ENCODE data around the gene RFNG. TPM values are rescaled to one million over a fixed set of nuclear protein-coding genes. Genes with fewer than 3 reads are reported as not detected.

RFNG gene
- total and polyA plus RNA-seq, 7 donors = 27.1 to 40.7 (median 31.2) TPM

GRCh38 chr17:82053130-82053529 is 1.5 kb upstream of the RFNG start:
- ATAC-seq (no peak), DNase-seq (no peak)
- WGBS, 3 donors = 79 to 89% (median 85%) methylated on average over 18 to 19 of the region's 19 CpGs
- no peaks in the 10 kb centered on the region for H3K27me3 ChIP-seq (ENCODE audit: insufficient read depth in 3 of 3, low read length in 2 of 3)
- no peaks in the 10 kb centered on the region for H3K9me3 ChIP-seq
- H3K36me3 ChIP-seq (ENCODE audit: insufficient read depth in 1 of 2, low read depth in 1 of 2) = peaks cover 0 to 64% of the 10 kb centered on the region in 2 donors
- no peak overlapping the region for H3K27ac ChIP-seq
- peak overlapping the region; percentile 84 for H3K4me3 ChIP-seq
- TF ChIP-seq, protein P1, sequence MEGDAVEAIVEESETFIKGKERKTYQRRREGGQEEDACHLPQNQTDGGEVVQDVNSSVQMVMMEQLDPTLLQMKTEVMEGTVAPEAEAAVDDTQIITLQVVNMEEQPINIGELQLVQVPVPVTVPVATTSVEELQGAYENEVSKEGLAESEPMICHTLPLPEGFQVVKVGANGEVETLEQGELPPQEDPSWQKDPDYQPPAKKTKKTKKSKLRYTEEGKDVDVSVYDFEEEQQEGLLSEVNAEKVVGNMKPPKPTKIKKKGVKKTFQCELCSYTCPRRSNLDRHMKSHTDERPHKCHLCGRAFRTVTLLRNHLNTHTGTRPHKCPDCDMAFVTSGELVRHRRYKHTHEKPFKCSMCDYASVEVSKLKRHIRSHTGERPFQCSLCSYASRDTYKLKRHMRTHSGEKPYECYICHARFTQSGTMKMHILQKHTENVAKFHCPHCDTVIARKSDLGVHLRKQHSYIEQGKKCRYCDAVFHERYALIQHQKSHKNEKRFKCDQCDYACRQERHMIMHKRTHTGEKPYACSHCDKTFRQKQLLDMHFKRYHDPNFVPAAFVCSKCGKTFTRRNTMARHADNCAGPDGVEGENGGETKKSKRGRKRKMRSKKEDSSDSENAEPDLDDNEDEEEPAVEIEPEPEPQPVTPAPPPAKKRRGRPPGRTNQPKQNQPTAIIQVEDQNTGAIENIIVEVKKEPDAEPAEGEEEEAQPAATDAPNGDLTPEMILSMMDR (IDR thresholded peaks at IDR 0.05) = no peak
- peaks cover 26% of the 10 kb centered on the region for H3K4me1 ChIP-seq
- intact Hi-C loops (cut with DNase I) = loop anchor here in 1 of 2 donors (1.0 kb wide), 1 partner anchor 12 kb away; the partner anchor contains the start of gene DUS1L

GRCh38 chr17:82052638-82053059 is 1.0 kb upstream of the RFNG start:
- H3K4me1 ChIP-seq = peaks cover 26% of the 10 kb centered on the region
- H3K9me3 ChIP-seq = no peaks in the 10 kb centered on the region
- H3K36me3 ChIP-seq (ENCODE audit: insufficient read depth in 1 of 2, low read depth in 1 of 2) = peaks cover 0 to 64% of the 10 kb centered on the region in 2 donors
- DNase-seq = peak; percentile 11 to 44
- whole genome bisulfite sequencing, 3 donors = 22 to 27% (median 23%) methylated on average over 13 to 19 of the region's 19 CpGs
- H3K27ac ChIP-seq = no peak overlapping the region
- H3K27me3 ChIP-seq (ENCODE audit: insufficient read depth in 3 of 3, low read length in 2 of 3) = no peaks in the 10 kb centered on the region
- intact Hi-C loops (cut with DNase I) = loop anchor here in 1 of 2 donors (1.0 kb wide), 1 partner anchor 13 kb away; the partner anchor contains the start of gene DUS1L
- ATAC-seq = no peak
- TF ChIP-seq, protein P1 (IDR thresholded peaks at IDR 0.05) = no peak
- peak overlapping the region; percentile 84 for H3K4me3 ChIP-seq

DNA sequence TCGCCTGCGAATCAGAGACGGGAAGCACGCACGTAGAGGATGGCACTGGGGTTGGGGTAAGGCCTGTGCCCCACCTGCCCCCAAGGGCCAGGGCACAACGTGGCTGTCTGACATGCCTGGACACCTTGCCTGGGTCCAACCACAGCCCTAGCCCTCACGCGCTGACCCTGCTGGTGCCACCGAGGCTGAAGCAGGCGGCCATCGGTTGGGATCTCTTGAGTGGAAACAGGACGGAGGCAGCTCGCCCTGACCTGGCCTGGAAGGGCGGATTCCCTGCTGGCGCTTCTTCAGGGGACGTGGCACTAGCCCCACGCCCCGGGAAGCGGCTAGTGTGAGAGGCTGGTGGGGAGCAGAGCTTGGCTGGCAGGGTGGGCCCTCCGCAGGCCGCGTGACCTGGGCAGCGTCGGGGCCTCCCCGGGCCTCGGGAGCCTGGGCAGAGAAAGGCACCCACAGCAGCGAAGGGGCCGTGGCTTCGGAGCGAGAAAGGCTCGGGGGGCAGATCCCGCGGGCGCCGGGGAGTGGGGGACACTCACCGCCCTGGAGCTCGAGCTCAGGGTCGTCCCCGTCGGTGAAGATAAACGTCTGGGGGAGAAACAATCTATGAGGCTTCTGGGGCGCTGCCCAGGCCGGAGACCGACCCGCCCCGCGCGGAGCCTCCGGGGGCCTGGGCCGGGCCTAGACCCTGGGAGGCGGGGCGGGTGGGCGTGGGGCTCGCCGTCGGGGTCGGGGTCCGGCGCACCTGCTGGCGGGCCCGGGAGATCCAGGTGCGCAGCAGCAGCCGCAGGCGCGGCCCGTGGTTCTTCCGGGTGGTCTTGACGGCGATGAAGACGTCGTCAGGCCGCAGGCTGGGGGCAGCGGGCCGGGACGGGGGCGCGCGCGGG is 610 bp downstream of the RFNG start:
- 10 to 21% (median 13%) methylated on average over 38 to 79 of the region's 79 CpGs for WGBS, 3 donors
- H3K9me3 ChIP-seq = no peaks in the 10 kb centered on the region
- H3K36me3 ChIP-seq (ENCODE audit: insufficient read depth in 1 of 2, low read depth in 1 of 2) = peaks cover 0 to 61% of the 10 kb centered on the region in 2 donors
- peak overlapping the region; percentile 67 for H3K27ac ChIP-seq
- intact Hi-C loops (cut with DNase I) = no loop called here
- no peaks in the 10 kb centered on the region for H3K27me3 ChIP-seq (ENCODE audit: insufficient read depth in 3 of 3, low read length in 2 of 3)
- H3K4me1 ChIP-seq = peaks cover 26% of the 10 kb centered on the region
- TF ChIP-seq, protein P1 (IDR thresholded peaks at IDR 0.05) = no peak
- ATAC-seq = peak; percentile 16 to 45 (median 29)
- peak overlapping the region; percentile 84 for H3K4me3 ChIP-seq
- peak; percentile 21 to 51 for DNase-seq

- Histone ChIP-seq H3K27ac (peak overlapping the region; percentile 67), H3K4me3 (peak overlapping the region; percentile 84), H3K36me3 (ENCODE audit: insufficient read depth in 1 of 2, low read depth in 1 of 2) (peaks cover 0 to 54% of the 10 kb centered on the region in 2 donors), H3K4me1 (peaks cover 26% of the 10 kb centered on the region), H3K27me3 (ENCODE audit: insufficient read depth in 3 of 3, low read length in 2 of 3) (no peaks in the 10 kb centered on the region), H3K9me3 (no peaks in the 10 kb centered on the region)
- TF ChIP-seq, protein P1 (IDR thresholded peaks at IDR 0.05) = no peak
- no peak for ATAC-seq
- WGBS, 3 donors = 74 to 81% (median 76%) methylated on average over 28 of the region's 28 CpGs
- DNase-seq = peak in 1 of 2 donors; percentile 57
- intact Hi-C loops (cut with DNase I) = no loop called here
These were observed 1.4 kb downstream of the RFNG start for GRCh38 chr17:82050152-82050760.
